ENCODE results near the gene GORASP1. TPM values are rescaled to one million over a fixed set of nuclear protein-coding genes. Genes with fewer than 3 reads are reported as not detected.

The GORASP1 gene
- total RNA-seq, 4 donors from 2014 or later: 48.5 to 82.5 (median 76.8) TPM

GRCh38 chr3:39132096-39133092 is 25.0 kb upstream of the GORASP1 start:
- no peak for ATAC-seq
- Histone ChIP-seq H3K36me3 (peaks cover 0 to 42% of the 10 kb centered on the region in 2 donors), H3K27ac (no peak overlapping the region)

GRCh38 chr3:39130693-39131265 is 23.4 kb upstream of the GORASP1 start:
- no peak overlapping the region for H3K27ac ChIP-seq
- WGBS, 2 donors (ENCODE audit: low coverage in 1 of 2): 70 to 83% methylated on average over 3 of the region's 3 CpGs
- peaks cover 0 to 33% of the 10 kb centered on the region in 2 donors for H3K36me3 ChIP-seq
- no peaks in the 10 kb centered on the region for H3K9me3 ChIP-seq
- H3K4me1 ChIP-seq: peaks cover 0 to 4% (median 0%) of the 10 kb centered on the region in 3 donors
- ATAC-seq: no peak
- no peaks in the 10 kb centered on the region for H3K27me3 ChIP-seq
- TF ChIP-seq POLR2A (IDR thresholded peaks at IDR 0.05): no peak
- no peak for TF ChIP-seq EP300 (IDR thresholded peaks at IDR 0.05)
- no peak for TF ChIP-seq POLR2AphosphoS5 (IDR thresholded peaks at IDR 0.05)
- no peak for TF ChIP-seq CTCF (IDR thresholded peaks at IDR 0.05)
- H3K4me3 ChIP-seq: no peak overlapping the region

More at GRCh38 chr3:39132096-39133092, 25.0 kb upstream of the GORASP1 start:
- Histone ChIP-seq H3K9me3 (no peaks in the 10 kb centered on the region), H3K4me3 (no peak overlapping the region), H3K27me3 (no peaks in the 10 kb centered on the region), H3K4me1 (no peaks in the 10 kb centered on the region)
- 64 to 87% methylated on average over 8 of the region's 11 CpGs for WGBS, 2 donors (ENCODE audit: low coverage in 1 of 2)
- TF ChIP-seq POLR2A (IDR thresholded peaks at IDR 0.05) (no peak), POLR2AphosphoS5 (IDR thresholded peaks at IDR 0.05) (no peak), CTCF (IDR thresholded peaks at IDR 0.05) (no peak), EP300 (IDR thresholded peaks at IDR 0.05) (no peak)

- Histone ChIP-seq H3K27me3 (no peaks in the 10 kb centered on the region), H3K27ac (no peak overlapping the region), H3K4me3 (no peak overlapping the region), H3K9me3 (no peaks in the 10 kb centered on the region), H3K36me3 (peaks cover 0 to 33% of the 10 kb centered on the region in 2 donors), H3K4me1 (peaks cover 0 to 4% (median 0%) of the 10 kb centered on the region in 3 donors)
- WGBS, 2 donors (ENCODE audit: low coverage in 1 of 2): 94 to 100% methylated on average over 2 to 5 of the region's 6 CpGs
- TF ChIP-seq CTCF (IDR thresholded peaks at IDR 0.05) (no peak), EP300 (IDR thresholded peaks at IDR 0.05) (no peak), POLR2A (IDR thresholded peaks at IDR 0.05) (no peak), POLR2AphosphoS5 (IDR thresholded peaks at IDR 0.05) (no peak)
- ATAC-seq: no peak
These were observed 22.6 kb upstream of the GORASP1 start for GRCh38 chr3:39130026-39130425.

GRCh38 chr3:39128951-39129350 is 21.5 kb upstream of the GORASP1 start:
- Histone ChIP-seq H3K9me3 (no peaks in the 10 kb centered on the region), H3K4me1 (peaks cover 0 to 4% (median 0%) of the 10 kb centered on the region in 3 donors), H3K27ac (no peak overlapping the region), H3K27me3 (no peaks in the 10 kb centered on the region), H3K36me3 (peaks cover 0 to 26% of the 10 kb centered on the region in 2 donors), H3K4me3 (no peak overlapping the region)
- TF ChIP-seq CTCF (IDR thresholded peaks at IDR 0.05): no peak
- TF ChIP-seq POLR2AphosphoS5 (IDR thresholded peaks at IDR 0.05): no peak
- no peak for TF ChIP-seq EP300 (IDR thresholded peaks at IDR 0.05)
- no peak for TF ChIP-seq POLR2A (IDR thresholded peaks at IDR 0.05)
- WGBS, 2 donors (ENCODE audit: low coverage in 1 of 2): 67% methylated on average over 1 of the region's 7 CpGs; no CpG with 5 or more reads in 1 of the 2 donors
- ATAC-seq: no peak
